ENCODE results near the gene IGFLR1.
"Not testable (repeated sequence)": the region's sequence is repeated elsewhere in the genome, so short reads cannot be mapped to it uniquely, and the experiment has no call there.

- TF ChIP-seq CTCF (conservative IDR thresholded peaks at IDR 0.05; ENCODE audit: low read depth, low read length); POLR2A (IDR thresholded peaks at IDR 0.05; ENCODE audit: low read depth, low read length); MAFK (IDR thresholded peaks at IDR 0.05; ENCODE audit: low read depth, low read length); SMC3 (IDR thresholded peaks at IDR 0.05; ENCODE audit: low read depth, low read length); FOS (IDR thresholded peaks at IDR 0.05; ENCODE audit: low read depth, low read length); MXI1 (IDR thresholded peaks at IDR 0.05; ENCODE audit: borderline replicate concordance, low read depth, low read length); RAD21 (IDR thresholded peaks at IDR 0.05; ENCODE audit: low read length); ELK1 (IDR thresholded peaks at IDR 0.05; ENCODE audit: borderline replicate concordance, low read depth, low read length); RCOR1 (IDR thresholded peaks at IDR 0.05; ENCODE audit: insufficient replicate concordance, low read length); RFX5 (IDR thresholded peaks at IDR 0.05; ENCODE audit: low read depth, low read length); CEBPB (IDR thresholded peaks at IDR 0.05; ENCODE audit: low read depth, low read length): not testable (repeated sequence)
Observed at GRCh38 chr19:35772362-35772761, 30.1 kb upstream of the IGFLR1 start.
